Activated CD4-positive, alpha-beta T cell treated with anti-CD3 and anti-CD28 coated beads, Interleukin-2, amount 50 U/mL, for 16 hours (primary cell): ENCODE measurements around the gene RNF17.
A peak's percentile ranks its signal among the peaks of the same experiment; 100 is the strongest.
"Not testable (repeated sequence)": the region's sequence is repeated elsewhere in the genome, so short reads cannot be mapped to it uniquely, and the experiment has no call there.

Experiments
- DNase-seq: peaks from one replicate; pipeline ENCODE4 v3.0.0-alpha.2; 2020

Gene RNF17

GRCh38 chr13:24763596-24764275, at the start of gene RNF17:
Gene RNF17 (plus strand): TSS chr13:24764169. CDS start chr13:24764204, 35 bp downstream.
- no peak for DNase-seq

- no peak for DNase-seq
Measured at GRCh38 chr13:24716011-24716410, 48.0 kb upstream of the RNF17 start.

DNA sequence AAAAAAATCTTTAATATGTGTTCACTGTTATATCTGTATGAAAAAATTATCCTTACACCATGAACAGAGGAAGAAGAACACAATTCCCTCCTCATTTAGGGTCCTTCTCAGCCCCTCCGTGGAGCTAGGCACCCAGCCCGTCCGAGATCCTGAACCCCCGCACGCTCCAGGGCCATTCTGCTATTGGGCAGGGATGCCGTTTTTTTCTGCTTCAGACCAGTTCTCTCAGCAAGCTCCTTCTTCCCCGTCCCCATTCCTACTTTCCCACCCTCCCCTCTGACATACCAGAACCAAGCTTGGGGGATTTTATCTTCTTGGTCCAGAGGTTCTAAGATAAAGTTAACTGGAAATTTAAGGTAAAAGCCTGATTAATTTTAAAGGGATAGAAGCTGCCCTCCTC, 47.5 kb upstream of the RNF17 start:
- no peak for DNase-seq

DNA sequence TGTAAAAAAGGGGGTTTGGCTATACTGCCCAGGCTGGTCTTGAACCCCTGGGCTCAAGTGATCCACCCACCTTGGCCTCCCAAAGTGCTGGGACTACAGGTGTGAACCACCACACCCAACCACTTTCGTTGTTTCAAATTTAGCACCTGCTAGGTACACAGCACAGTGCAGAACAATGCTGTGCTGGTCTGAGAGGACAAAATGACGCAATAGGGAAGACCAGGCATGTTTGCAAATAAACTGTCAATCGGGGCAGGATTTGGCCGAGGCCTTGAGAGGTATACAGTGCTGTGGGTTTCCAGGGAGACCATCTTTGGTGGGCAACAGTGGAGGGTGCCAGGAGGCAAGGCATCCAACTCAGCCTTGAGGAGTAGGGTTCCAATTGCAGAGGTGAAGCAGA, 46.8 kb upstream of the RNF17 start:
- no peak for DNase-seq

- DNase-seq, result no peak
Measured at GRCh38 chr13:24718192-24718965, 45.6 kb upstream of the RNF17 start.

- DNase-seq, result no peak
Measured at GRCh38 chr13:24719139-24719538, 44.8 kb upstream of the RNF17 start.

- no peak for DNase-seq
Measured at GRCh38 chr13:24723206-24723605, 40.8 kb upstream of the RNF17 start.

GRCh38 chr13:24724714-24725113, 39.3 kb upstream of the RNF17 start:
- DNase-seq, result no peak

DNA sequence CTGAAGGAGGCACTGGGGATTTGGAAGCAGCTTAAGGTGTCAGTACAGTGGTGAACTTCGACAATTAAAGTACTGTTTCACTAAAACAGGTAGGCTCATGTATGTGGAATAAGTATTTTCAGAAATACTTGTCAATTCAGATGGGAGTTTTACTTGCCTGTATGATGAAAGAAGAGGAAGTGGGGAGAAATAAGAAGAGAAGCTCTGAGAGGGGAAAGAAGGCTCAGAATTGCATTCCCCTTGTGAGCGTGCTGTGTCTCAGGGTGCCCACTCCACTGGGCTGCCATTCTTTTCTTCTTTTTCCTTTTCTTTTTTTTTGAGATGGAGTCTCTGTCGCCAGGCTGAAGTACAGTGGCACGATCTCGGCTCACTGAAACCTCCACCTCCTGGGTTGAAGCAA, 38.6 kb upstream of the RNF17 start:
- no peak for DNase-seq

DNA sequence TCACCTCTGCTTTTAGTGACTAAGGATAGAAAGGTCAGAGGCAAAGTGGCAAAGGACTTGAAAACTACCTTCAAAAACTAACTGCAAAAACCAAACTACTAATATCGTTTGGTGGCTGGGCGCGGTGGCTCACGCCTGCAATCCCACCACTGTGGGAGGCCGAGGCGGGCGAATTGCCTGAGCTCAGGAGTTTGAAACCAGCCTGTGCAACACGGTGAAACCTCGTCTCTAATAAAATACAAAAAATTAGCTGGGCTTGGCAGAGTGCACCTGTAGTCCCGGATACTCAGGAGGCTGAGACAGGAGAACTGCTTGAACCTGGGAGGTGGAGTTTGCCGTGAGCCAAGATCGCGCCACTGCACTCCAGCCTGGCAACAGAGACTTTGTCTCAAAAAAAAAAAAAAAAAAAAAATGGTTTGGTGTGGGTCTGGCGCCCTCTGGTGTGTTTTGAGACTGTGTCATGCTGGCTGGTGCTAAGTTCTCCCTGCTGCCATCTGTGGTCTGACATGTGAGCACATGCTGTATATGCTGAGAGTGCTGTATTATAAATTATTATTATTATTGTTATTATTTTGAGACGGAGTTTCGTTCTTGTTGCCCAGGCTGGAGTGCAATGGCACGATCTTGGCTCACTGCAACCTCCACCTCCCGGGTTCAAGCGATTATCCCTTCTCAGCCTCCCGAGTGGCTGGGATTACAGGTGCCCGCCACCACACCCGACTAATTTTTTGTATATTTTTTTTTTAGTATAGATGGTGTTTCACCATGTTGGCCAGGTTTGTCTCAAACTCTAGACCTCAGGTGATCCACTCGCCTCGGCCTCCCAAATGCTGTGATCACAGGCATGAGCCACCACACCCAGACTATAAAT, 36.0 kb upstream of the RNF17 start:
- DNase-seq, result peak; percentile 79

GRCh38 chr13:24730873-24731567, 32.9 kb upstream of the RNF17 start:
- DNase-seq, result not testable (repeated sequence)

DNA sequence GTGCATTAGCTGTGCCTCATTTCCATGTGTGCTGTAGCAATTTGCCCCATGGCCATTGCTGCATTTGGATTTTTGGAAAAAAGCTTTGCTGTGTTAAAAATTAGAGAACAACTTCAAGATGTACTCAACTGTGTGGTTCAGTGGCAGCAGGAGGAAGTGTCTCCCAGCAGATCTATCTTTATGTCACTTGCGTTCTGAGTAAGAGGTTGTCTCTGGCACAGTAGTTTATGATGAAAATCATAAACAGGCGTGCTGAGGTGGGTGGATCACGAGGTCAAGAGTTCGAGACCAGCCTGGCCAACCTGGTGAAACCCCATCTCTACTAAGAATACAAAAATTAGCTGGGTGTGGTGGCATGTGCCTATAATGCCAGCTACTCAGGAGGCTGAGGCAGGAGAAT, 29.0 kb upstream of the RNF17 start:
- no peak for DNase-seq

GRCh38 chr13:24737042-24737441, 26.9 kb upstream of the RNF17 start:
- DNase-seq, result no peak

- no peak for DNase-seq
Measured at GRCh38 chr13:24738366-24738847, 25.6 kb upstream of the RNF17 start.

DNA sequence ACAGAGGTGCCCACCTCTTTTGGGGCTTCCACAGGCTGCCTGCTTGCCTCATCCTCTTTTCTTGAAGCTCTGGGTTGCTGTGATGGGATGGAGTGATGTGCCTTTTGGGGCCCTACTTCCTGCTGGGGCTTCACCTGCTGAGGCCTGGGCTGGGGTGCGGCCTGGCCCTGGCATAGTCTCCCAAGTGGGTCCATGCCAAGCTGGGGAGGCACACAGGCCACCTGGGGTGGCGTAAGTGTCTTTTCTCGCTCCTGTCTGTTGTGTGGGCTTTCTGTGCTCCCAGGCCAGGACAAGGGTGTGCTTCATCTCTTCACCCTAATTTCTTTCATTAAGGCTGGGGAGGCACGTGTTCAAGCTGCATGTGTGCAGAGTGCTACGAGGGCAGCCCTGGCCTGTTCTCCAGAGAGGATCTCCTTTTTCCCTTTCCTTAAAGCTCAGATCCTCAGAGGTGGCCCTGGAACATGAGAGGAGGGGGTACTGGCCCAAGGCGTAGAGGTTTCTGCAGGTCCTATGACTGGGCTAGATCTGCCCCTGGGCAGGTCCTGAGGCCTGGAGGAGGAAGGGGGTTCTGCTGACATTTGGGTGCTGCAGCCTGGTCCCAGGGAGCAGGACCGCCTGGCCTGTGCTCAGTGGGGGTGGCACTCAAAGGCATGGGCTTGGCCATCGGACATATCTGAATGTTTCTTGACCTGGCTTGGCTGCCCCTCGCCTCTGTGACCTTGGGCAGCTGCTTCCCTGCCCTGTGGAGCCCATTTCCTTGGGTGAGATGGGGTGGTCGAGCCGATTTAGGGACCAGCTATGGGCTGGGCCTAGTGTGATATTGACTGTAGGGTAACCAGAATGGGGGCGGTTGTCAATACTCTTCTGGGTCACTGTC, 23.7 kb upstream of the RNF17 start:
- DNase-seq, result no peak

GRCh38 chr13:24741016-24741662, 22.8 kb upstream of the RNF17 start:
- DNase-seq, result peak; percentile 8

- no peak for DNase-seq
Measured at GRCh38 chr13:24741791-24742190, 22.2 kb upstream of the RNF17 start.

DNA sequence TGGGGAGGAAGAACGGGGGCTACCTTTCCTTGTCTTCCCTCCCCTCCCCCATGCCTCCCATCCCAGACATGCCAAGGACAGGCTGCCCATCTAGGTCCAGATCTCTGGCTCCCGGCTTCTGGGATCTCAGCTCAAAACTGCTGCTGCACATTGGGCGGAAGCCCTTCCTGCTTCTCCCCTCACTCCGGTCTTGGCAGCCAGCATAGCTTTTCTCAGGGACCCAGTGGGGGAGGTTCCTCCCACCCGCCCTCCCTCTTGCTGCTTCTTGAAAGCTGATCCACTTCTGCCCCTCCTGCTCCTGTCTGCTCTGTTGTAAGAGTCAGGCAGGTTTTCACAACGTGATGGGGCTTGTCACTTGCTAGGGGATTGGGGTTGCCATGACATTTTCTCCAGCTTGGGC, 21.7 kb upstream of the RNF17 start:
- no peak for DNase-seq

DNA sequence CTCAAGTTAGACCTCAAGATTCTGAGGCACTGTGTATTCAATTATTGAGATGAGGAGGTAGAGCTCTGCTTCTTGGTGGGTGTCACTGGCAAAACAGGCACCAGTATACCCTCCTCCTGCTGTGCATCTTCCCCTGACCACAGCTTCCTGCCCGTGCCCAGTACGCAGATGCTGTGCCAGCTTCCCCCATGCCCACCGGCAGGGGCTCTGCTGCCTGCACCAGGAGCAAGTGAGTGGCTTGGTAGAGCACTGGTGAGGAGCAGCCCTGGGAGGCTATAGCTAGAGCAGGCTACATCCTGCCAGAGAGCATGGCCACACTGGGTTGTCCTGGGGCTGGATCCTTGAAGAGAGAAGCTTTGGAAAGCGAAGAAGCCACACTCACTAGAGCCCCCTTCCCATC, 21.0 kb upstream of the RNF17 start:
- DNase-seq, result no peak

GRCh38 chr13:24744247-24744646, 19.7 kb upstream of the RNF17 start:
- DNase-seq, result no peak

- DNase-seq, result no peak
Measured at GRCh38 chr13:24745516-24745860, 18.5 kb upstream of the RNF17 start.
